ENCODE measurements around the gene SMU1.

The SMU1 gene

GRCh38 chr9:33111631-33112030, 35.2 kb upstream of the SMU1 start:
- Histone ChIP-seq H4K8ac (ENCODE audit: low read depth, low read length) (no peak overlapping the region), H3K14ac (ENCODE audit: low read length) (no peak overlapping the region), H3K4me2 (ENCODE audit: insufficient read depth, low read length, poor library complexity, severe bottlenecking) (no peak overlapping the region), H3K36me3 (replicated peaks in 1 of 2; ENCODE audit: control insufficient read depth in 2 of 2, insufficient read depth in 2 of 2, low read length in 2 of 2) (peaks cover 0 to 8% of the 10 kb centered on the region in 2 donors), H2AFZ (ENCODE audit: low read length) (no peak overlapping the region), H2BK15ac (ENCODE audit: low read length) (no peak overlapping the region), H2AK5ac (ENCODE audit: low read depth, low read length) (no peak overlapping the region), H3K79me1 (ENCODE audit: low read depth, low read length) (no peaks in the 10 kb centered on the region), H2BK120ac (ENCODE audit: low read depth, low read length) (no peak overlapping the region), H3K4ac (ENCODE audit: low read length) (no peak overlapping the region), H2BK5ac (ENCODE audit: low read length) (no peak overlapping the region), H3K23ac (ENCODE audit: low read depth, low read length, poor library complexity) (no peak overlapping the region), H3K27me3 (ENCODE audit: control insufficient read depth in 3 of 3, insufficient read depth in 3 of 3, low read depth in 1 of 3, low read length in 3 of 3) (no peaks in the 10 kb centered on the region), H3K4me3 (ENCODE audit: low read length in 2 of 2) (no peak overlapping the region), H3K27ac (replicated peaks; ENCODE audit: low read length) (no peak overlapping the region), H2BK12ac (ENCODE audit: low read length) (no peak overlapping the region), H3K4me1 (ENCODE audit: control insufficient read depth in 2 of 2, insufficient read depth in 1 of 2, low read depth in 1 of 2, low read length in 2 of 2) (peaks cover 0 to 4% of the 10 kb centered on the region in 2 donors), H3K9ac (ENCODE audit: low read depth, low read length, poor library complexity) (no peak overlapping the region), H4K91ac (ENCODE audit: low read depth, low read length, poor library complexity) (no peak overlapping the region), H3K18ac (ENCODE audit: low read length) (no peak overlapping the region), H3K9me3 (replicated peaks in 1 of 2; ENCODE audit: control insufficient read depth in 2 of 2, insufficient read depth in 1 of 2, low read depth in 1 of 2, low read length in 2 of 2) (no peaks in the 10 kb centered on the region)
- WGBS, 2 donors (ENCODE audit: extremely low coverage in 2 of 2, insufficient read length in 2 of 2, insufficient replicate concordance in 1 of 2) = no CpG with 5 or more reads among the region's 5 CpGs
- no peak for DNase-seq (ENCODE audit: low spot score)

- no peaks in the 10 kb centered on the region for H3K9me3 ChIP-seq (replicated peaks in 1 of 2; ENCODE audit: control insufficient read depth in 2 of 2, insufficient read depth in 1 of 2, low read depth in 1 of 2, low read length in 2 of 2)
- H4K91ac ChIP-seq (ENCODE audit: low read depth, low read length, poor library complexity) = no peak overlapping the region
- no CpG with 5 or more reads among the region's 5 CpGs for WGBS, 2 donors (ENCODE audit: extremely low coverage in 2 of 2, insufficient read length in 2 of 2, insufficient replicate concordance in 1 of 2)
- H2BK12ac ChIP-seq (ENCODE audit: low read length) = no peak overlapping the region
- H3K4me3 ChIP-seq (ENCODE audit: low read length in 2 of 2) = no peak overlapping the region
- no peaks in the 10 kb centered on the region for H3K27me3 ChIP-seq (ENCODE audit: control insufficient read depth in 3 of 3, insufficient read depth in 3 of 3, low read depth in 1 of 3, low read length in 3 of 3)
- H4K8ac ChIP-seq (ENCODE audit: low read depth, low read length) = no peak overlapping the region
- no peak overlapping the region for H3K18ac ChIP-seq (ENCODE audit: low read length)
- H3K27ac ChIP-seq (replicated peaks; ENCODE audit: low read length) = no peak overlapping the region
- H2BK5ac ChIP-seq (ENCODE audit: low read length) = no peak overlapping the region
- peaks cover 0 to 8% of the 10 kb centered on the region in 2 donors for H3K36me3 ChIP-seq (replicated peaks in 1 of 2; ENCODE audit: control insufficient read depth in 2 of 2, insufficient read depth in 2 of 2, low read length in 2 of 2)
- H2BK120ac ChIP-seq (ENCODE audit: low read depth, low read length) = no peak overlapping the region
- DNase-seq (ENCODE audit: low spot score) = no peak
- H3K4me1 ChIP-seq (ENCODE audit: control insufficient read depth in 2 of 2, insufficient read depth in 1 of 2, low read depth in 1 of 2, low read length in 2 of 2) = peaks cover 0 to 4% of the 10 kb centered on the region in 2 donors
- H3K23ac ChIP-seq (ENCODE audit: low read depth, low read length, poor library complexity) = no peak overlapping the region
- H3K79me1 ChIP-seq (ENCODE audit: low read depth, low read length) = no peaks in the 10 kb centered on the region
- no peak overlapping the region for H3K9ac ChIP-seq (ENCODE audit: low read depth, low read length, poor library complexity)
- H3K4me2 ChIP-seq (ENCODE audit: insufficient read depth, low read length, poor library complexity, severe bottlenecking) = no peak overlapping the region
- H2AFZ ChIP-seq (ENCODE audit: low read length) = no peak overlapping the region
- H2AK5ac ChIP-seq (ENCODE audit: low read depth, low read length) = no peak overlapping the region
- H3K14ac ChIP-seq (ENCODE audit: low read length) = no peak overlapping the region
- no peak overlapping the region for H2BK15ac ChIP-seq (ENCODE audit: low read length)
- H3K4ac ChIP-seq (ENCODE audit: low read length) = no peak overlapping the region
These were observed 34.2 kb upstream of the SMU1 start for GRCh38 chr9:33110686-33111085.

GRCh38 chr9:33109850-33110595, 33.5 kb upstream of the SMU1 start:
- Histone ChIP-seq H3K79me1 (ENCODE audit: low read depth, low read length) (no peaks in the 10 kb centered on the region), H3K18ac (ENCODE audit: low read length) (no peak overlapping the region), H3K4me2 (ENCODE audit: insufficient read depth, low read length, poor library complexity, severe bottlenecking) (no peak overlapping the region), H3K4me1 (ENCODE audit: control insufficient read depth in 2 of 2, insufficient read depth in 1 of 2, low read depth in 1 of 2, low read length in 2 of 2) (peaks cover 0 to 4% of the 10 kb centered on the region in 2 donors), H3K4me3 (ENCODE audit: low read length in 2 of 2) (no peak overlapping the region), H2AK5ac (ENCODE audit: low read depth, low read length) (no peak overlapping the region), H3K27ac (replicated peaks; ENCODE audit: low read length) (no peak overlapping the region), H2BK12ac (ENCODE audit: low read length) (no peak overlapping the region), H2AFZ (ENCODE audit: low read length) (no peak overlapping the region), H3K27me3 (ENCODE audit: control insufficient read depth in 3 of 3, insufficient read depth in 3 of 3, low read depth in 1 of 3, low read length in 3 of 3) (no peaks in the 10 kb centered on the region), H3K9me3 (replicated peaks in 1 of 2; ENCODE audit: control insufficient read depth in 2 of 2, insufficient read depth in 1 of 2, low read depth in 1 of 2, low read length in 2 of 2) (no peaks in the 10 kb centered on the region), H2BK5ac (ENCODE audit: low read length) (no peak overlapping the region), H3K36me3 (replicated peaks in 1 of 2; ENCODE audit: control insufficient read depth in 2 of 2, insufficient read depth in 2 of 2, low read length in 2 of 2) (peaks cover 0 to 8% of the 10 kb centered on the region in 2 donors), H4K91ac (ENCODE audit: low read depth, low read length, poor library complexity) (no peak overlapping the region), H3K4ac (ENCODE audit: low read length) (no peak overlapping the region), H4K8ac (ENCODE audit: low read depth, low read length) (no peak overlapping the region), H2BK15ac (ENCODE audit: low read length) (no peak overlapping the region), H3K23ac (ENCODE audit: low read depth, low read length, poor library complexity) (no peak overlapping the region), H2BK120ac (ENCODE audit: low read depth, low read length) (no peak overlapping the region), H3K14ac (ENCODE audit: low read length) (no peak overlapping the region), H3K9ac (ENCODE audit: low read depth, low read length, poor library complexity) (no peak overlapping the region)
- no CpG with 5 or more reads among the region's 1 CpG for WGBS, 2 donors (ENCODE audit: extremely low coverage in 2 of 2, insufficient read length in 2 of 2, insufficient replicate concordance in 1 of 2)
- DNase-seq (ENCODE audit: low spot score) = no peak

- H3K79me1 ChIP-seq (ENCODE audit: low read depth, low read length) = no peaks in the 10 kb centered on the region
- no peak overlapping the region for H2AFZ ChIP-seq (ENCODE audit: low read length)
- no peak overlapping the region for H2BK12ac ChIP-seq (ENCODE audit: low read length)
- no peaks in the 10 kb centered on the region for H3K9me3 ChIP-seq (replicated peaks in 1 of 2; ENCODE audit: control insufficient read depth in 2 of 2, insufficient read depth in 1 of 2, low read depth in 1 of 2, low read length in 2 of 2)
- H3K4me1 ChIP-seq (ENCODE audit: control insufficient read depth in 2 of 2, insufficient read depth in 1 of 2, low read depth in 1 of 2, low read length in 2 of 2) = peaks cover 0 to 4% of the 10 kb centered on the region in 2 donors
- H3K27ac ChIP-seq (replicated peaks; ENCODE audit: low read length) = no peak overlapping the region
- H3K18ac ChIP-seq (ENCODE audit: low read length) = no peak overlapping the region
- no peak overlapping the region for H3K4ac ChIP-seq (ENCODE audit: low read length)
- no peak for DNase-seq (ENCODE audit: low spot score)
- no peak overlapping the region for H2BK5ac ChIP-seq (ENCODE audit: low read length)
- no peak overlapping the region for H3K14ac ChIP-seq (ENCODE audit: low read length)
- H4K91ac ChIP-seq (ENCODE audit: low read depth, low read length, poor library complexity) = no peak overlapping the region
- no peak overlapping the region for H3K9ac ChIP-seq (ENCODE audit: low read depth, low read length, poor library complexity)
- H3K4me2 ChIP-seq (ENCODE audit: insufficient read depth, low read length, poor library complexity, severe bottlenecking) = no peak overlapping the region
- H3K23ac ChIP-seq (ENCODE audit: low read depth, low read length, poor library complexity) = no peak overlapping the region
- H2AK5ac ChIP-seq (ENCODE audit: low read depth, low read length) = no peak overlapping the region
- no CpG with 5 or more reads among the region's 3 CpGs for WGBS, 2 donors (ENCODE audit: extremely low coverage in 2 of 2, insufficient read length in 2 of 2, insufficient replicate concordance in 1 of 2)
- peaks cover 0 to 8% of the 10 kb centered on the region in 2 donors for H3K36me3 ChIP-seq (replicated peaks in 1 of 2; ENCODE audit: control insufficient read depth in 2 of 2, insufficient read depth in 2 of 2, low read length in 2 of 2)
- H2BK15ac ChIP-seq (ENCODE audit: low read length) = no peak overlapping the region
- H4K8ac ChIP-seq (ENCODE audit: low read depth, low read length) = no peak overlapping the region
- no peak overlapping the region for H2BK120ac ChIP-seq (ENCODE audit: low read depth, low read length)
- H3K4me3 ChIP-seq (ENCODE audit: low read length in 2 of 2) = no peak overlapping the region
- H3K27me3 ChIP-seq (ENCODE audit: control insufficient read depth in 3 of 3, insufficient read depth in 3 of 3, low read depth in 1 of 3, low read length in 3 of 3) = no peaks in the 10 kb centered on the region
These were observed 32.6 kb upstream of the SMU1 start for GRCh38 chr9:33109097-33109496.

Measured in neuronal stem cell (in vitro differentiated cells).